Gastroesophageal sphincter (tissue), 3 donors: ENCODE measurements around the gene OR5J2.

Experiments used
- EP300 ChIP-seq: sonication (generic); formaldehyde crosslinking; IDR thresholded peaks from one replicate; pipeline ENCODE4 v1.6.1; 2017; ENCODE audit warnings: antibody characterized with exemption, mild to moderate bottlenecking
- POLR2A ChIP-seq, 2 donors: fragments of 450-650 bp; IDR thresholded peaks; one replicate each; pipeline ENCODE4 v1.6.1; 2017; ENCODE audit warnings: antibody characterized with exemption in 2 of 2, mild to moderate bottlenecking in 2 of 2, moderate library complexity in 1 of 2
- POLR2AphosphoS5 ChIP-seq: sonication (generic); formaldehyde crosslinking; IDR thresholded peaks from one replicate; pipeline ENCODE4 v1.6.1; 2017; ENCODE audit warnings: antibody characterized with exemption
- TF ChIP-seq, protein P1 (sequence below), 4 experiments: fragments of 200-600 bp in 2 of 4; fragments of 450-650 bp in 2 of 4; sonication (generic) in 1 of 4; IDR thresholded peaks; one replicate each; pipeline ENCODE4 v1.5.1; 2017 to 2019; ENCODE audit warnings: antibody characterized with exemption in 4 of 4, mild to moderate bottlenecking in 2 of 4, moderate library complexity in 2 of 4

DNA sequence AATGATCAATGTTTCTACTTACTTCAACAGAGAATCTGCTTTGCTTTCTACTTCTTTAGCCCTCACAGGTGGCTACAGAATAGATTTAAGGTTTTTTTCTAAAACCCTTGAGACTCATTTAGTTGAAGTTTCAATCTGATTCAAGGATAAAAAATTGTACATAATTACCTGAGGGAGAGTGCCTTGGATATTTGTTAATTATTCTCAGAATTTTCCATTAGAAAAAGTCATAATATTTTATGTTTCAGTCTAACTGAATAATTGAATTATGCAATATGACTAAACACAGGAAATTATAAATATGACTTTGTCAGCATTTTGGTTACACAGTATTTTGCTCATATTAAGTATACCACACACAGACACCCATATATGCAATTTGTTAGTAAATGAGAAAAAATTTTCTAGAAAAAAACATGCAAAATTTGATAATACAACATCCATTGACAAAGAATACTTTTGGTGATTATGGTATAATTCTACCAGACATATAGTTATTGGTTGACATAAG, 36.2 kb upstream of the OR5J2 start, which contains the start of gene OR8J3:
- no peak for TF ChIP-seq POLR2AphosphoS5
- TF ChIP-seq, protein P1, sequence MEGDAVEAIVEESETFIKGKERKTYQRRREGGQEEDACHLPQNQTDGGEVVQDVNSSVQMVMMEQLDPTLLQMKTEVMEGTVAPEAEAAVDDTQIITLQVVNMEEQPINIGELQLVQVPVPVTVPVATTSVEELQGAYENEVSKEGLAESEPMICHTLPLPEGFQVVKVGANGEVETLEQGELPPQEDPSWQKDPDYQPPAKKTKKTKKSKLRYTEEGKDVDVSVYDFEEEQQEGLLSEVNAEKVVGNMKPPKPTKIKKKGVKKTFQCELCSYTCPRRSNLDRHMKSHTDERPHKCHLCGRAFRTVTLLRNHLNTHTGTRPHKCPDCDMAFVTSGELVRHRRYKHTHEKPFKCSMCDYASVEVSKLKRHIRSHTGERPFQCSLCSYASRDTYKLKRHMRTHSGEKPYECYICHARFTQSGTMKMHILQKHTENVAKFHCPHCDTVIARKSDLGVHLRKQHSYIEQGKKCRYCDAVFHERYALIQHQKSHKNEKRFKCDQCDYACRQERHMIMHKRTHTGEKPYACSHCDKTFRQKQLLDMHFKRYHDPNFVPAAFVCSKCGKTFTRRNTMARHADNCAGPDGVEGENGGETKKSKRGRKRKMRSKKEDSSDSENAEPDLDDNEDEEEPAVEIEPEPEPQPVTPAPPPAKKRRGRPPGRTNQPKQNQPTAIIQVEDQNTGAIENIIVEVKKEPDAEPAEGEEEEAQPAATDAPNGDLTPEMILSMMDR (IDR thresholded peaks at IDR 0.05): no peak
- no peak for TF ChIP-seq POLR2A (IDR thresholded peaks at IDR 0.05)
- TF ChIP-seq EP300: no peak
